ENCODE measurements around the gene OTX1. TPM values are rescaled to one million over a fixed set of nuclear protein-coding genes. Genes with fewer than 3 reads are reported as not detected.

The OTX1 gene
- total RNA-seq, 1 donor from 2014 or later, result 0.36 TPM

DNA sequence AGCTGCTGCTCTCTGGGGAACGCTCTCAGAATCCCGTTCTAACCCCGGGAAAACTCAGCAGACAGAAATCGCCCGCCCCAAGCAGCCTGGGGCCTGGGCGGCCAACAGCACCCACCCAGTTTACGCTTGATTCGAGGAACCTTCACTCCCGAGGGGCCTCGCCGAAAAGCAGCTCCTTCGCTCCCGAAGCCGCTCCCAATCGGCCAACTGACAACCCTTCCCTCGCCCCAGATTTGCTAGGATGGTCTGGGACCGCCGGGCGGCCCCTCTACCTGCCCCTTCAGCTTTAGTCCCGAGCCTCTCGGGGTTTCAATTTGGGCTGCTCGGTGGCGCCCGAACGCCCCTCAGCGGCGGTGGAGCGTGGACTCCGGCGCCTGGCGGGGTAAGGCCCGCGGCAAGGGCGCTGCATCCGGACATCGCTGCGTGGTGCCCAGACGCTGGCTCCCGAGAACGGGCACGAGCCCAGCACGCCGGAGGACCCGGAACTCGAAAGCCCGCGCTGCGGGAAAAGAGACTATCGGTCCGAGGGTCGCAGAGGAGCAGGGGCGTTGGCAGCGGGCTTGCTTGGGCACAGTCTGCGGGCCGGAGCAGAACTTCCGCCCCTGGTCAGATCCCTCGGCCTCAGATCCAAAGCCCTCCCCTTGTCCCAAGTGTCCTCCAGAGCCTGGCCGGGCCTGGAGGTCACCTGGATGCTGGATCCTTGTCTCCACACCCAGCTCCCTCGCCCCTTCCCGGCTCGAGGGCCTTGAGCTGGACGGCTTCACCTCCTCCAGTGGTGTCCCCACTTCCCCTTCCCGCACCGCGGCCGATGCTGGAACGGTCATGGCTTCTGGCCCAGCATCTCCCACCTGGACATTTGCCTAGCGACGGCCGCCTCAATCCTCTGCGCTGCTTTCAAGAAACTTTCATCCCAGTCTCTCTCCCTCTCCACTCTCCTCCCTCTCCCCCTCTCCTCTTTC lies 3.0 kb upstream of the OTX1 start:
- DNase-seq (ENCODE audit: low spot score), result no peak

DNA sequence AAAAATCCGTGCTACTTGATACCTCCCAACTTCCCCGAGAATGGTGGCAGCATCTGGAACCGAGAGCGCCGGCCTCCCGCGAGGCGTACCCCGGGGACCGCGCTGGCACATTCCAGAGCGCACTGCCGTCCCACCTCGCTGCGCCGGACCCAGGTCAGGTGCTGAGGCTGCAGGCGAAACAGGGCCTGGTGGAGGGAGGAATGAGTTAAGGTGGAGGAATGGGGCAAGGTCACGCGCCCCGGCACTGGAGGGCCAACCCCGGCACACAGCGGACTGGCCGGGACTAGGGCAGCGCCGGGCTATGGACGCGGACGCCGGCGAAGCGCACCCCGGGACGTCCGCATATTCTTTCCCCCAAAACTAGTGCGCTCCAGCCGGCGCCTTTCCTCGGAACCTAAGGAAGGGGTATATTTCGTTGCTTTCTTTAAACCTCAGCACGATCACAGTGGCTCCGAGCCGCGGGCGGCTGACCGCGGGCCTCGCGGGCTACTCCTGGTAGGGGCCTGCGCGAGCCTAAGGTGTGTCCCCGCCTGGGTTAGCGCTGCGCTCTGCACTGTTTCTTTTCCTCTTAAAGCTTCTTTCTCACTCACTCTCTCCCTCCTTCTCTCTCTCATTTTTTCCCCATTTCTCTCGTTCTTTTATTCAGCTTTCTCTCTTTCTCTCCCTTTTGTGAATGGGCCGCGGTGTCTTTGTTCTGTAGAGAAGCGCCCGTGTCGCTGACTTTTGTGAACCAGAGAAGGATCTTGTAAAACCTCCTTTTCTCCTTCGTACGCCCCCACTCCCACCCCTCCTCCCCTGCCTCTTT lies 2.1 kb upstream of the OTX1 start:
- no peak for DNase-seq (ENCODE audit: low spot score)

DNA sequence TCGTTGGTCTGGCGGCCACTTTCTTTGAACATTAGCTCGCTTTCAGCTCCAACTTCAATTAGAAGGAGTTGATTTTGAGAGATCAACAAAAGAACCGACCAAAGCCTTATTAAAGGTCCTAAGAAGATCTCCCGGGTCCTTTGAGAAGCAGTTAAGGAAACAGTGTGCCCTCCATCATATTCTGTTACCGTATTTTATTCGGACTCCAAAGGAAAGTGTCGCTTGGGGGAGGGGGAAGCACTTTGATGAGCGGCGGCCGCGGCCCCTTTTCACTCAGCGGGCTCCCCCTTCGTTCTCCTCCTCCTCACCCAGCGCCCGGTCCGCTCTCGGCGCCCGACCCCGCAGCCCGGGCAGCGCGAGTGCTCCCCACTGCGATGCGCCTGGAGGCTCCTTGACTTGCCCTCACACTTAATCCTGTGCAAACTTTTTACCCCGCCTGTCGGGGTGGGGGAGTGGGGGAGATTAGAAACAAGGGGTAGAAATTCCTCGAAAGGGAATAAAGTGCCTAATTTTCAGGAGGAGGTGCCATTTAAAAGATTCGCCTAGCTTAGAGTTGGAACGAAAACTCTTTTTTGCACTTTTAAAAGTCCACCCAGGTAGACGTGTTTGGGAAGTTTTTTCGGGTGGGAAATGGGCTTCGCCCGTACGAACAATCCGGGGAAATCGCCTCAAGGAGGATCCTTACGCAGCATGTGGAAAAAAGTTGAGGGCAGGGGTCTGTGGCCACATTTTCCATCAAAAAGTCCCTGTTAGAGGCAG lies 1.2 kb upstream of the OTX1 start:
- DNase-seq (ENCODE audit: low spot score), result no peak

DNA sequence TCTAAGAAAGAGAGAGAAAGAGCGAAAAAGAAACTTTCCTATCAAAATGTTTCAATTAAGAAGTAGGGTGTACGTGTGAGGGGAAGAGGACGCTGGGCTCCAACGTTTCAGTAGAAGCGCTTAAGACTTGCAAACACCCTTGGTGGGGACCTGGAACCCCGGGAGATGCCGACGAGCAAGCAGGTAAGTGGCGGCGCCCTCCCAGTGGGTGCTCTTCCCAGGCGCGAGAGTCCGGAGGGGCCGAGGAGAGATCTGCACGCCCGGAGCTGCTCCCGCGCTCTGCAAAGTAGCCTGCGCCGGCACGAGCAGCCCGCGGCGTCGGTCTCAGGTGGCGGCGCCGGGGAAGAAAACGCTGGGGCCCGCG lies 678 bp upstream of the OTX1 start:
- no peak for DNase-seq (ENCODE audit: low spot score)

DNA sequence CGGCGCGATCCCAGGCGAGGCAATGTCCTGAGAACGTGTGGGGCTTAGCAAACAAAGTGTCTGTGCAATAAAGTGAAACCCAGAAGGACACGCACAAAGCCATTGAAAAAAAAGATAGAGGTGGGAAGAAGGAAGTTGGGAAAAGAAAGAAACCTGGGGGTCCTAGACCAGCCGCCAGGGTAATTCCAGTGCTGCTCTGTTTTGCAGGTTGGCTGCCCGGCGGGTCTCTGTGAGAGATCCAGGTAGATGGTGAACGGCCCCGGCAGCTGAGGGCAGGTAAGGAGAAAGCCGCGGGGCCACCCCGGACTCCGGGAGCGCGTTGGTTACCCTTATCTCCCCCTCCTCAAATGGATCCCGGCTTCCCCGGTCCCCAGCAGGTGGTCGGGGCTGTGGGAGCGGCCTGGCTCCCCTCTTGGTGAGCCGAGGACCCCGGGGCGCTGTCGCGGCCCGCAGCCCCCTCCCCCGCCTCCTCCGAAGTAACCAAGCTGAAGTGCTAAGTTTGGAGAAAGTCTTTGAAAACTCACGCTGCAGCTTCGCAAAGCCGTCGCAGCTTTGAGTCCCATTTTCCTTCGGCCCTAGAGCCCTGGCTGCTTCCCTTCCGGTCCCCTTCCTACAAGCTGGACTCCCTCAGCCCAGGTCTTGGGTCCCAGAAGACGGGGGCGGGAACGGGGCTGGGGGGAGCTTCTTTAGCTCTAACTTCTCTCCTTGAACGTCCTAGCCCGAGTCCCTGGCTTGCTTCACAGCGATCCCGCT lies 588 bp downstream of the OTX1 start:
- no peak for DNase-seq (ENCODE audit: low spot score)

DNA sequence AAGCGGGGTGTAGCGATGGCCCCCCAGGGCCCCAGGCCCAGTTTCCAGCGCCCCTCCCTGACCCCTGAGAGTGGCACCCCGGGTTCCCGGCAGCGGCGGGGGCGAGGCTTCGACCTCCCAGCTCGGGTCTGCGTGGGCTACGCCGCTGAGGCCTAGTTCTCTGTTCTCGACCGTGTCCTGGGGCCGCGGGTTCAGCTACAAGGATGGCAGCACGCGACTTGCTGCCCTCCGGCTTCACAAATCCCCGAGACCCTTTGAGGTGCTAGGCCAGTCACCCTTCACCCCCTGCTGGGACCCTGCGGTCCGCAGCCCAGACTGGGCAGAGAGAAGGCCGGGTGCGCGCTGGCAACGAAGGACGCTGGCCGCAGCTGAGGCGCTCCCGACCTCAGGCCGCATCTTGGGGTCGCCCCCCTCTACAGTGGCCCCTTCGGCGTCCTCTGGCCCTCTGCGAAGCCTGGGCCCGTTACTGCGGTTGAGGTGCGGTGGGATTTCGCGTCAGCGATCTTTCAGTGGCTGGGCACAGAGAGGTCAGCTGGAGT lies 1.2 kb downstream of the OTX1 start:
- no peak for DNase-seq (ENCODE audit: low spot score)

DNA sequence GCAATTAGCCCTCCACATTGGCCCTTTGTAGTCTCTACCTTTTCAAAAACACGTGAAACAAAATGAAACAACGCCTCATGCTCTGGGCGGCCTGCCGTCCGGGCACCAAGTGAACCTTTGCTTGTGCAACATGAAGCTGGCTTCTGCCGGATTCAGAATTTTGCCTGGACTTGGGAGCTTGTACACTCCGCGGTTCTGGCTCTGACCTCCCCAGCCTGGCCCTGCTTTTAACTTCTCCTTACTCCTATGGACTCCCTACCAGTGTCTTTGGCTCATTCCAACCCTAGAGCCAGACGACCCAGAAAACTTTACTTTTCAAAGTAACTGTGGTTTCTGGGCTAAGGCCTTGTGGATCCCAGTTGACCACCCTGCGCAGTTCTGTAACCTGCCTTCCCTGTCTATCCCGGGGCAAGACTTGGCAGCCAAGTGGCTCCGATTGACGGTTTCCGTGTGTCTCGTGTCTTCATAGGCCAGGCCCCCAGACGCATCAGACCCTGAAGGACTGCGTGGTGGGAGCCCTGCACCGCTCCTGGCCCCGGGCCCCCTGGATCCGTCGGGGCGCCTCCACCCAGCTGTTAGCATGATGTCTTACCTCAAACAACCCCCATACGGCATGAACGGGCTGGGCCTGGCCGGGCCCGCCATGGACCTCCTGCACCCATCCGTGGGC lies 1.9 kb downstream of the OTX1 start:
- DNase-seq (ENCODE audit: low spot score), result no peak

DNA sequence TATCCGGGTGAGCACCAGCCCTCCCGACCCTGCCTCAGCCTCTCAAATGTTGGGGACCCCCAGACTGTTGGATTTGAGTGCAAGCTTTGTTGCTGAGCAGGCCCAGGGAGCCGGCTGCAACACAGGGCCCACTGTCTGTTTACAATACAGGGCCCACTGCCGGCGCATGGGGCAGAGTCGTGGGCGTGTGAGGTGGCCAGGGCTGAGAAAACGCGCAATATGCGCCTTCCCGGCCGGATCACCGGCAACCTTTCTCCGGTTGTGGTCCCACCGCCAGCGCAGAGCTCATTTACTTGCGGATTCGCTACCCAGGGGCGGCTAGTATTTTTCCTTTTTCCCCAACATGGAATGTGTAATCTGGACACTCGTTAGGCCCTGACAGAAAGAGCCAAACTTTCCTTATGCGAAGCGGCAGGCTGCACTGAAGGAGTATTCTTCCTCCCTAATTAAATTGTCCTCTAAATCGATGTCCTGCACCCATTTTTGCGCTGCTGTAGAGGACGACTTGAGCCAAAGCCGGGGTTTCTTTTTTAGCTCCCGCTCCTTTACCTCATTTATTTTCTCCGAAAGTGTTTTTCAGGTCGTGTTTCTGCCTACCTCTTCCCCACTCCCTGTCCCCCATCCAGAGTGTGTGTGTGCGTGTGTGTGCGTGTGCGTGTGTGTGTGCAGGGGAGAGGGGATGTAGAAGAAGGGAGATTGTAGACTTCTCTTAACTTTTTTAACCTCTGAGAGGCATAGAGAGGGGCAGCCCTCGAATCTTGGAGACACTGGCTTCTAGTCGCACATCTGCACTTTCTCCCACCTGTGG lies 2.7 kb downstream of the OTX1 start:
- DNase-seq (ENCODE audit: low spot score), result no peak

DNA sequence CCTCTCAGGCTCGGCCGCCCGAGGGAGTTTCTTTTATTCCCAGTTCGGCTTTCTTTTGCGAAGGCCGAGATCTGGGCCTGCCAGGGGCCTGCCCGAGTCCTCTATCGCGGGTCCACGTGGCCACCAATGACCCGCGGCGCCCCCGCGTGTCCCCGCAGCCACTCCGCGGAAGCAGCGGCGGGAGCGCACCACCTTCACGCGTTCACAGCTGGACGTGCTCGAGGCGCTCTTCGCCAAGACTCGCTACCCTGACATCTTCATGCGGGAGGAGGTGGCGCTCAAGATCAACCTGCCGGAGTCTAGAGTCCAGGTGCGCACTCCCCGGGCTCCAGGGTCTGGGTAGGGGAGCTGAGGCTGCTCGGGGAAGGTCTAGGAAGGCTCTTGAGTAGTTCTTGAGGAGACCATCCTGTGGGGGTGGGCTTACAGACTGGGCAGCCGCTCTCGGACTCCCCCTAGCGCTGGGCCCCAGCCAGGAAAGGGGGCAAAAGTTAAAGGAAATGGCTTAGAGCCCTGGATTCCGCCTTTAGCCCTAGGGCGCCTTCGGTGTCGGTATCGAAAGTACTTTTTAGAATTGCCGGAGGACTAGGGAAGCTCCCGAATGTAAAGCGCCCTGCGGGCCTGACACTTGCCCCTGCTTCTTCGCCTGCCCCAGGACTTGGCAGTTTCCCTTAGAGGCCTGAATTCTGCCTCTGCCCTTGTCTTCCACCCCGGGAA lies 3.4 kb downstream of the OTX1 start:
- DNase-seq (ENCODE audit: low spot score), result no peak

DNA sequence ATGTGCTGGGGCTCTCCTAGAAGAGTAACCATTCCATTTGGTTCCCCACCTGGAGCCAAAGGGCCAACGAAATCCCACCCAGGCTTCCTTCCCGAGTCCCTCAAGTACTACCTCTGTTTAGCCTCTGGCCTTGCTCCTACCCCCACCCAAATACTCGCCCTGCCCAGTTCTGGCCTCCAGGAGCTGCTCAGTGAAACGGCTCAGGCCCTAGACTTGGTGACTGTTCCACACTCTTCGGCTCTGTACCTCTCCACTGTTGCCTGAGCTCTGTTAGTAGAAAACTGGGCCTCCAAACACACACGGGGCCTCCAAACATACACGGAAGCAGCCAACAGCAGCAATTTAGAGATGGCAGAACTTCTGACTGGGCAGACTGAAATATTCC lies 4.2 kb downstream of the OTX1 start:
- DNase-seq (ENCODE audit: low spot score), result no peak

DNA sequence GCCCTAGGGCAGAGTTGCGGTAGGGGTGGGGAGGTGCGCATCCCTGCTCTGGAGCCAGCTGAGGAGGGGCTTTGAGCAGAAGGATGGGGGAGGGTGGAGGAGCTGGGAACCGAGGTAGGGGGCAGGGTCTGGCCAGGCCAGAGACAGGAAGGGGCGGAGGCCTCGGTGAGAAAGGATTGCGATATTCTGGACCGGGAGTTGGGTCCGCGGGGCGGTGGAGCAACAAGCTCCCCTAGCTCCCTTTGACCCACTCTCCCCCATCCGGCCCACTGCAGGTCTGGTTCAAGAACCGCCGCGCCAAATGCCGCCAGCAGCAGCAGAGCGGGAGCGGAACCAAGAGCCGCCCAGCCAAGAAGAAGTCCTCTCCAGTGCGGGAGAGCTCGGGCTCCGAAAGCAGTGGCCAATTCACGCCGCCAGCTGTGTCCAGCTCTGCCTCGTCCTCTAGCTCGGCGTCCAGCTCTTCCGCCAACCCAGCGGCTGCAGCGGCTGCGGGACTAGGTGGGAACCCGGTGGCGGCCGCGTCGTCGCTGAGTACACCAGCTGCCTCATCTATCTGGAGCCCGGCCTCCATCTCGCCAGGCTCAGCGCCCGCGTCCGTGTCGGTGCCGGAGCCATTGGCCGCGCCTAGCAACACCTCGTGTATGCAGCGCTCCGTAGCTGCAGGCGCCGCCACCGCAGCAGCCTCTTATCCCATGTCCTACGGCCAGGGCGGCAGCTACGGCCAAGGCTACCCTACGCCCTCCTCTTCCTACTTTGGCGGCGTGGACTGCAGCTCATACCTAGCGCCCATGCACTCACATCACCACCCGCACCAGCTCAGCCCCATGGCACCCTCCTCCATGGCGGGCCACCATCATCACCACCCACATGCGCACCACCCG lies 4.8 kb downstream of the OTX1 start:
- DNase-seq (ENCODE audit: low spot score), result no peak

DNA sequence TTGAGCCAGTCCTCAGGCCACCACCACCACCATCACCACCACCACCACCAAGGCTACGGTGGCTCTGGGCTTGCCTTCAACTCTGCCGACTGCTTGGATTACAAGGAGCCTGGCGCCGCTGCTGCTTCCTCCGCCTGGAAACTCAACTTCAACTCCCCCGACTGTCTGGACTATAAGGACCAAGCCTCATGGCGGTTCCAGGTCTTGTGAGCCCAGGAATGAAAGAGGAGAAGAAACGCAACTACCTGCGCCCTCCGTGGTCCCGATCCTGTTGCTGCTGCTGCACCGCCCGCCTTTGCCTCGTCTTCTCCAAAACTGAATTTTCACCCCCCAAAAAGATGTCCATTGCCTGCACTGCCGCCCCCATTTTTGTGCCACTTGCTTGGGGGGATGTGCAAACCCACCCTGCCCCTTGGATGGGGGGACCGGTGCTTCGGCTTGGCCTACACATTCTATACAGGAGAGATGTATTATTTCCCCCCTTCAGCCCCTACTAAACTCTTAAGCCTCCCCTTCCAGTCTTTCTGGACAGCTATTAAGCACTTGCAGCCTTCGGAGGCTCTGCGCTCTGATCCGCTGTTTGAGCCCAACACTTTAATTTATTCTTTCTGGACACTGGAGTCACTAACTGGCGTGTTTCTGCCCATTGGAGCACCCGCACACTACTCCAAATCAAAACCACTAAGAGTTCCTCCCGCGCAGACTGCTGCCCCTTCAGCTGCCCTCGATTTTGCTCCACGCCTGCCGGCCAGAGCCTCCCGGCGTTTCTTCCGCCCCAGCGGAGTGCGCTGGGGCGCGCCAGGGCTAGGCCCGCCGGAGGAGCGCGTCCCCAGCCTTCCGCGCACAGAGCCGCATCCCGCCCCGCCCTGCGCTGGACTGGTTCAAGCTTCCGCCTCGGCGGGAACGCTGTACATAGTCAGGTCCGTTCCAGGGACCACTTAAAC lies 5.7 kb downstream of the OTX1 start:
- DNase-seq (ENCODE audit: low spot score), result no peak

DNA sequence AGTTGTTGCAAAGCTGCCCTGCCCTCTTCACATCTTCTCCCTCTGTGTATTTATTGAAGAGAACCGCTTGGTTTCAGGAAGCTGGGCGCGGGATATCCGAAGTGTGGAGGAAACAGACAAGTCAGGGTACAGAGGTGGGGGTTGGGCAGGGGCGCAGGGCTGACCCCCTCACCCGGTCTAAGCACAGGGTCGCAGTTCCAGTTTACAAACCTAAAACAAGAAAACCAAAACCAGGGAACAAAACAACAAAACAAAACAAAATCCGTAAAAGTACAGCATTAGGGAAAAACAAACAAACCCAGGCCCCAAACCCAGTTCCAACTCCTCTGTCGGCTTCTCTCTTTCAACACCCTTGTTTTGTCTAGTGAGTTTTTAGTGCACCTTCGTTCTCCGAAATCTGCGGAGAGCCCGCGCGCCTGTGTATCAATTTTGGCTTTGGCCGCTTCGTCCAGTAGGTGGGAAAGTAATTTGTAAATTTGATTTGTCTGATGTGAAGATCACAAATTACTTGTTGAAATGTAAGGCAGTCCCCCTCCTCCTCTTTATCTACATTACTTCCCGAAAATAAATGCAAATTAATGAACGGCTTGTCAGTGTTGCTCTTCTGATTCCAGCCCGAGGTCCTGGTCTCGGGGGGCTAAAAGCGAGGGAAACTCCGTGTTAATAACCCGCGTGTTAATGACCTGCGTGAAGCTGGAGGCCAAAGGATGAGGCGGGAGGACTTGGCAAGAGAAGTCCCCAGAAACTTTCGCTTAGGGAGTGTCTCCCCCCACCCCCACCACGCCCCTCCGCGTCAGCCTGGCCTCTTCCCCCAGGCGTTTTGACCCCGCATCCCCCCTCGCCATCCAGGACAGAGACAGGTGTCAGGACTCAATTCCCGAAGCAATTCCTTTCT lies 6.9 kb downstream of the OTX1 start:
- no peak for DNase-seq (ENCODE audit: low spot score)

DNA sequence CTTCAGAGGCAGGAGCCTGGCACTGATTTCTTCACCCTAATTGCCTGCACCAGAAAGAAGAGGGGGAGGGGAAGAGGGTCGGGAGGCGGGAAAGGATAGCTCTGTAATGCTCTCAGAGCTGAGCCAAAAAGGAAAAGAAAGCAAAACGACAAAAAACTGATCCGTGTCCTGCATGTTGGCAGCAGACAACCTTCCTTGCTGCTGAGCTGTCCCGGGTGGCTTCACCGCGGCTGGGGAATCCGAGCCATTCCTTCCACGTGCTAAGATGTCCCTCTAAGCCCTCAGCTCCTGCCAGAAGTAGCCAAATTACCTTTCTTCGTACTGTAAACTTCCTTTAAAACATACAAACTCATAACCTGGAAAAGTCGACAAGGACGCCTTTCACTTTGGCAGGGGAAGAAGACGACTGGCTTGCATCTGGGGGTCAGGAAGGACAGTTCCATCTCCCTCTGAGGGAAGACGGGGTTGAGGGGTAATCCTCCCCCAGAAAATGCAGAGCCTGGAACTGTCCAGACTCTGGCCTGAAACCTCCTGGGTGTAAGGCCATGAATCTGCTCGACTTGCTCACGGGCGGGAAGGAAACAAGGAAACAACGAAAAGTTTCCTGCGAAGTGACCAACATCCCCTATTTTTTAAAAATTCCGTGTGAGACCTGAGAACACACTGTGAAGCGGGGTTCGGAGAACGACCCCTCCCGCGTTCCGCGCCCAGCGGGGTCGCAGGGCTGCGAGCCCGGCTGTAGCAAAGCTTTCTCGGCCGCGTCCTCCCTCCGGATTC lies 7.7 kb downstream of the OTX1 start:
- DNase-seq (ENCODE audit: low spot score), result no peak

Data from ureter (tissue), 1 donor.